Activated naive CD4-positive, alpha-beta T cell treated with anti-CD3 and anti-CD28 coated beads, Interleukin-2, amount 50 U/mL, for 24 hours (primary cell): Measurements from ENCODE around the gene METTL24.
"Not testable (repeated sequence)": the region's sequence is repeated elsewhere in the genome, so short reads cannot be mapped to it uniquely, and the experiment has no call there.

Experiments
- H3K27ac Mint-ChIP-seq: one replicate; pipeline ENCODE4 v1.8.0; 2021; ENCODE audit warnings: mild to moderate bottlenecking, mixed read lengths
- H3K27me3 Mint-ChIP-seq: one replicate; pipeline ENCODE4 v1.8.0; 2021; ENCODE audit warnings: mixed read lengths
- H3K36me3 Mint-ChIP-seq: one replicate; pipeline ENCODE4 v1.8.0; 2021; ENCODE audit warnings: mixed read lengths
- H3K4me1 Mint-ChIP-seq: one replicate; pipeline ENCODE4 v1.8.0; 2021; ENCODE audit warnings: mixed read lengths
- H3K4me3 Mint-ChIP-seq: one replicate; pipeline ENCODE4 v1.8.0; 2021; ENCODE audit warnings: mild to moderate bottlenecking, mixed read lengths
- H3K9me3 Mint-ChIP-seq: one replicate; pipeline ENCODE4 v1.8.0; 2021; ENCODE audit warnings: mixed read lengths

METTL24 gene

GRCh38 chr6:110317189-110317588 is 41.0 kb downstream of the METTL24 start:
- Mint-ChIP-seq H3K27me3 (no peaks in the 10 kb centered on the region), H3K36me3 (no peaks in the 10 kb centered on the region), H3K9me3 (no peaks in the 10 kb centered on the region), H3K27ac (no peak overlapping the region), H3K4me3 (no peak overlapping the region), H3K4me1 (no peaks in the 10 kb centered on the region)

DNA sequence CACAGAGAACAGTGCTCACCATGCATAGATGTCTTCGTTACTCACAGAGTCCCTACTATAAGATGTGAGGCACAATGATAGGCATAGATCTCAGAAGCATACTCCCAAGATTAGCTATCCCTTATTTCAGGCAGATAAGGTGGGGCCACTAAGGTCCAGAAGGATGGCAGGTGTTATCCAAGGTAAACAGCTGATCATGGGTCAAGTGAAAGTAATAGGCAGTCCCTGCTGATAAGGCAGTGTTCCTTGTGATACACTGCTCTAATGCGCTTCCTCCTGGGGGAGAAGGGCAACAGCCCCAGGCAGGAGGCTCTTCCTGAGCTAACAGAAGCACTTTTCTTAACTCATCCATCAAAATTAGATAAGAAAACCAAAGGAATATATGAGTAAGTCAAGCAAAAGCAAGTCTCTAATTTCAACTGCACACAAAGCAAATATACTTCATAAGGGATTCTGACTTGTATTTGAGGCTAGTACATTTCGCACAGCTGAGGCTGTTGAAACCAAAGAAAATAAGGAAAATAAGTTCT is 42.2 kb downstream of the METTL24 start:
- H3K27me3 Mint-ChIP-seq: no peaks in the 10 kb centered on the region
- H3K4me1 Mint-ChIP-seq: no peaks in the 10 kb centered on the region
- H3K9me3 Mint-ChIP-seq: no peaks in the 10 kb centered on the region
- peaks cover 1% of the 10 kb centered on the region for H3K36me3 Mint-ChIP-seq
- no peak overlapping the region for H3K4me3 Mint-ChIP-seq
- no peak overlapping the region for H3K27ac Mint-ChIP-seq

DNA sequence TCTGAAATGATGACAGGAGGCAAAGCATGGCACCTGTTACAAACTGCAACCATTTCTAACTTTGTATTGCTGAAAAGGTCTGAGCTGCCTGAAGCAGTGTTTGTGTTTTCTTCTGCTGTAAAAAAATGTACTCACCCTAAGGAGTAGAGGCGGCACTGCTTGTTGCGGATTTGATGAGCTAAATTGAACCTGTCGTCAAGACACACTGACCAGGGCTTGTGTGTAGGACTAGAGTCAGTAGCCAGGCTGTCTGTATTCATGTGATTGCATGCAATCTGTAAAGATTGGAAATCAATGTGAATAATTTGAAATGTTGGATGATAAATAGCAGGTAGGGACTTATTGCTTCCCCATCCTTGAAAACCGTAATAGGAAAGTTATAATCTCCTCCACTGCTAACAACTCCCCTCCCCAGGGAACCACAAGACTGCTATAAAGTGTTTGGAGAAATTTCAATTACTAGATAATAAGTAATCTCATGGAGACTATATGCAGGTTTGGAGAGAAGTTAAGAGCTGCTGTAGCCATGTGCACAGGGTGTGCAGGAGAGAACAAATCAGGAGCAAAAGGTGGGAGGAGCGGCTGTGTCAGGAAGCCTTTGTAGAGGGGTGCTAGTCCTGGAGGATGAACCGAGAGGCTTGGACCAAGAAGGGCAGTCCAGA is 42.8 kb downstream of the METTL24 start:
- H3K27me3 Mint-ChIP-seq: no peaks in the 10 kb centered on the region
- peaks cover 1% of the 10 kb centered on the region for H3K36me3 Mint-ChIP-seq
- no peak overlapping the region for H3K4me3 Mint-ChIP-seq
- H3K4me1 Mint-ChIP-seq: no peaks in the 10 kb centered on the region
- no peak overlapping the region for H3K27ac Mint-ChIP-seq
- peaks cover 3% of the 10 kb centered on the region for H3K9me3 Mint-ChIP-seq

GRCh38 chr6:110310861-110311446 is 47.2 kb downstream of the METTL24 start:
- Mint-ChIP-seq H3K4me3 (no peak overlapping the region), H3K4me1 (no peaks in the 10 kb centered on the region), H3K9me3 (peaks cover 8% of the 10 kb centered on the region), H3K27ac (no peak overlapping the region), H3K36me3 (peaks cover 1% of the 10 kb centered on the region), H3K27me3 (no peaks in the 10 kb centered on the region)

DNA sequence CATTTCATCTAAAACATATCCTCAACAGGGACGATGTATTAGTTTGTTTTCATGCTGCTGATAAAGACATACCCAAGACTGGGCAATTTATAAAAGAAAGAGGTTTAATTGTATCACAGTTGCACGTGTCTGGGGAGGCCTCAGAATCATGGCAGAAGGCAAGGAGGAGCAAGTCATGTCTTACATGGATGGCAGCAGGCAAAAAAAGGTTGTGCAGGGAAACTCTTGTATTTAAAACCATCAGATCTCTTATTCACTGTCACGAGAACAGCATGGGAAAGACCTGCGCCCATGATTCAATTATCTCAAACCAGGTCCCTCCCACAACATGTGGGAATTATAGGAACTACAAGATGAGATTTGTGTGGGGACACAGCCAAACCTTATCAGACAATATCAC is 48.7 kb downstream of the METTL24 start:
- H3K27ac Mint-ChIP-seq, H3K9me3 Mint-ChIP-seq, H3K4me3 Mint-ChIP-seq, H3K4me1 Mint-ChIP-seq, H3K27me3 Mint-ChIP-seq, H3K36me3 Mint-ChIP-seq: not testable (repeated sequence)

DNA sequence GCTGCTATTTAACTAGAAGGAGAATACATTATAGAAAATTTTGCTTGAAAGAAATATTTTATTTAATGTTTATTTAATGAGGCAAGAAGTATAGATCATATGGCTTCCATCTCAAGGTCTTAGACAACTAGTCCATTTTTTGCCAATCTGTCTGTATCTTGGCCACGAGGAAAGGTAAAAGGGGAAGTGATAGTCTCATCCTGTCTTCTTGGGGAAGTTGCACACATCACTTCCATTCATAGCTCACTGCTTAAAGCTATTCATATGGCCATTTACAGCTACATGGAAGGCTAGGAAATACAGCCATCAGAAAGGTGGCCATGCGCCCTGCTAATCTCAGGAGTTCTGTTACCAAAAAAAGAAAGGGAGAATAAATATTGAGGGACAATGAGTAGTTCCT is 50.8 kb downstream of the METTL24 start:
- Mint-ChIP-seq H3K27ac (no peak overlapping the region), H3K36me3 (peaks cover 1% of the 10 kb centered on the region), H3K4me1 (no peaks in the 10 kb centered on the region), H3K27me3 (peaks cover 7% of the 10 kb centered on the region), H3K9me3 (peaks cover 8% of the 10 kb centered on the region), H3K4me3 (no peak overlapping the region)

DNA sequence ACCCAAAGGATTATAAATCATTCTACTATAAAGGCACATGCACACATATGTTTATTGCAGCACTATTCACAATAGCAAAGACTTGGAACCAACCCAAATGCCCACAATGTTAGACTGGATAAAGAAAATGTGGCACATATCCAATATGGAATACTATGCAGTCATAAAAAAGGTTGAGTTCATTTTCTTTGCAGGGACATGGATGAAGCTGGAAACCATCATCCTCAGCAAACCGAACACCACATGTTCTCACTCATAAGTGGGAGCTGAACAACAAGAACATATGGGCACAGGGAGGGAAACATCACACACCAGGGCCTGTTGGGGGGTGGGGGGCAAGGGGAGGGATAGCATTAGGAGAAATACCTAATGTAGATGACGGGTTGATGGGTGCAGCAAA is 52.3 kb downstream of the METTL24 start:
- H3K4me3 Mint-ChIP-seq, H3K36me3 Mint-ChIP-seq, H3K27ac Mint-ChIP-seq, H3K4me1 Mint-ChIP-seq, H3K9me3 Mint-ChIP-seq: not testable (repeated sequence)
- peaks cover 11% of the 10 kb centered on the region for H3K27me3 Mint-ChIP-seq

DNA sequence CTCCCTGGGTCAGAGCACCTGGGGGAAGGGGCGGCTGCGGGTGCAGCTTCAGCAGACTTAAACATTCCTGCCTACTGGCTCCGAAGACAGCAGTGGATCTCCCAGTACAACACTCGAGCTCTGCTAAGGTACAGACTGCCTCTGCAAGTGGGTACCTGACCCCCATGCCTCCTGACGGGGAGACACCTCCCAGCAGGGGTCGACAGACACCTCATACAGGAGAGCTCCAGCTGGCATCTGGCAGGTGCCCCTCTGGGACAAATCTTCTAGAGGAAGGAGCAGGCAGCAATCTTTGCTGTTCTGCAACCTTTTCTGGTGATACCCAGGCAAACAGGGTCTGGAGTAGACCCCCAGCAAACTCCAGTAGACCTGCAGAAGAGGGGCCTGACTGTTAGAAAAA is 54.5 kb downstream of the METTL24 start:
- not testable (repeated sequence) for H3K4me1 Mint-ChIP-seq, H3K27ac Mint-ChIP-seq, H3K4me3 Mint-ChIP-seq, H3K36me3 Mint-ChIP-seq, H3K9me3 Mint-ChIP-seq
- peaks cover 12% of the 10 kb centered on the region for H3K27me3 Mint-ChIP-seq

DNA sequence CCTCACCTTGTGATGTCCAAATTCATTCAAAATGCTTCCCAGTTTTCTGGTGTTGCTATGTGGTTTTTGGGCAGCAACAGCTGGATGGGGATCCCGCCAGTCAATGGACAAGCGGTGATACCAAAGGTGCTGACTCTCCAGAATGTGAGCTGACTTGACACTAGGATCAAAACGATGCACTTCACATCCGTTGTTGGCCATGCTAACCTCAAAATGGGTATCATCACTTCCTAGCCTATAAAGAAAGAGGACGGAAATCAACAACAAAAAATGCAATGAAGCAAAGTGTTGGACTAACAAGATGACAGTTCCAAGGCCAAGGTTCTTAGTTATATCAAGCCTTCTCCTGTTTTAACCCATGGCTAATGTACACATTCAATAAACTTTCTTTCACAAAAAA is 59.2 kb downstream of the METTL24 start:
- no peak overlapping the region for H3K4me3 Mint-ChIP-seq
- H3K36me3 Mint-ChIP-seq: no peaks in the 10 kb centered on the region
- H3K27ac Mint-ChIP-seq: no peak overlapping the region
- no peaks in the 10 kb centered on the region for H3K9me3 Mint-ChIP-seq
- H3K4me1 Mint-ChIP-seq: peaks cover 11% of the 10 kb centered on the region
- H3K27me3 Mint-ChIP-seq: peaks cover 20% of the 10 kb centered on the region

DNA sequence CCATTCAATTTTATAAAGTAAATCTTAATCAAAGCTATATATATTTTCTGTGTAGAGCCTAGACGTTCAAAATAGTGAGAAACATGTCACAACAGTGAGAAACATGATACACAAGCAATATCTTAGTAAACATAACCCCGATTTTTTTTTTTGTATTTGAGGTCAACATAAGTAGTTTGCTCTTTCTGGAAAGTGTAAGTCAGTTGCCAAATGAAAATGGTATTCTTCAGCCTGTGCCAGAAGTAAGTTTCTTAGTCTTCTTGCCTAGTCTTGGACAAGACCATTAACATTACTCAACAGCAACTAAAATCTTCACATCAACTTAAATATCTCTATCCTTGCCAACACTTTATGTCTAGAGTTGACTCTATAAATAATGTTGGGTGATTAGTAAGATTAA is 59.7 kb downstream of the METTL24 start:
- no peak overlapping the region for H3K27ac Mint-ChIP-seq
- H3K9me3 Mint-ChIP-seq: no peaks in the 10 kb centered on the region
- peaks cover 11% of the 10 kb centered on the region for H3K4me1 Mint-ChIP-seq
- H3K4me3 Mint-ChIP-seq: no peak overlapping the region
- H3K36me3 Mint-ChIP-seq: no peaks in the 10 kb centered on the region
- H3K27me3 Mint-ChIP-seq: peaks cover 22% of the 10 kb centered on the region

DNA sequence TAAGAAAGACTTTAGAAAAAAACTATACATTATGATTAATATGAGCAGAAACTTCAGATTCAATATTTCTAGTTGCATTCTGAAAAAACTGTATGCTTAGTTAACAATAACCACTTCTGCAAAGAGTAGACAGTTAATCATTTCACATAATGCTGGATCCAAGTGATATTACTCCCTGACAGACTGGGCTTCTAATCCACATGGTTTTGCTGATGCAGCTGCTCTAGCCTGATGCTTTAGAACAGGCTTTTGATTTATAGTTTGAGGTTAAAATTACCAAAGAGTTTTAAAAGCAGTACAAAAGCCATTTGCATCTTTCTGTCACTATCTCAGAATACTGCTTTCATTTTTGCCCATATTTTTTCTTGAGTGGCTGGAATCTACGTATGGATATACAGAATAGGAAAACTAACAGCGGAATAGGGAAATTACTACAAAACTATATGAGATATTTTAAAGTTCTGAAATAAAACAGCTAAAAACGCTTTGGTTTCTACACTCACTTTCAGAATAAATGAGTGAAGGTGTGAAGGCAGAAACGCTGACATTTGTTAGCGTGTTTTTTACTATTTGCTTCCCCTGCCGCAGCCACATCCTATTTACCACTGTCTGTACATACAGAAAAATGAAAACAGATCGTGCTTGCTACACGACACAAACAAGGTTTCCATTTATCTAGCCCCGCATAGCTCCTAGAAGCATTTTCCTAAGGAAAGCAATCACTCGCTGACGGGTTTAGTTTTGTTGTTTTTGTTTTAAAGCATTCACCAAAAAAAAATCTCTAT is 61.7 kb downstream of the METTL24 start:
- Mint-ChIP-seq H3K4me1 (peaks cover 11% of the 10 kb centered on the region), H3K9me3 (no peaks in the 10 kb centered on the region), H3K36me3 (no peaks in the 10 kb centered on the region), H3K27me3 (peaks cover 25% of the 10 kb centered on the region), H3K4me3 (peak overlapping the region; percentile 20), H3K27ac (no peak overlapping the region)

GRCh38 chr6:110295451-110296165 is 62.5 kb downstream of the METTL24 start:
- no peak overlapping the region for H3K27ac Mint-ChIP-seq
- H3K9me3 Mint-ChIP-seq: no peaks in the 10 kb centered on the region
- H3K27me3 Mint-ChIP-seq: peaks cover 24% of the 10 kb centered on the region
- peaks cover 11% of the 10 kb centered on the region for H3K4me1 Mint-ChIP-seq
- H3K4me3 Mint-ChIP-seq: no peak overlapping the region
- H3K36me3 Mint-ChIP-seq: no peaks in the 10 kb centered on the region

- Mint-ChIP-seq H3K4me1 (no peaks in the 10 kb centered on the region), H3K4me3 (no peak overlapping the region), H3K36me3 (no peaks in the 10 kb centered on the region), H3K27me3 (peaks cover 15% of the 10 kb centered on the region), H3K27ac (no peak overlapping the region), H3K9me3 (peaks cover 8% of the 10 kb centered on the region)
Measured at GRCh38 chr6:110287462-110288341, 70.4 kb downstream of the METTL24 start.

- no peak overlapping the region for H3K27ac Mint-ChIP-seq
- H3K4me1 Mint-ChIP-seq: no peaks in the 10 kb centered on the region
- peaks cover 10% of the 10 kb centered on the region for H3K27me3 Mint-ChIP-seq
- H3K4me3 Mint-ChIP-seq: no peak overlapping the region
- peaks cover 8% of the 10 kb centered on the region for H3K9me3 Mint-ChIP-seq
- no peaks in the 10 kb centered on the region for H3K36me3 Mint-ChIP-seq
Measured at GRCh38 chr6:110285306-110286060, 72.7 kb downstream of the METTL24 start.
